ENCODE results near the gene FBXO9. TPM values are rescaled to one million over a fixed set of nuclear protein-coding genes. Genes with fewer than 3 reads are reported as not detected.

Gene FBXO9
- 54.9 TPM for total RNA-seq
- long read RNA-seq, transcript FBXO9-202 (13 exons, 3,418 nt): major isoform, 52 of 71 reads
- long read RNA-seq, partial matches to known transcripts: 9 of 71 reads
- long read RNA-seq, other reads (novel, unspliced or antisense): 10 of 71 reads

DNA sequence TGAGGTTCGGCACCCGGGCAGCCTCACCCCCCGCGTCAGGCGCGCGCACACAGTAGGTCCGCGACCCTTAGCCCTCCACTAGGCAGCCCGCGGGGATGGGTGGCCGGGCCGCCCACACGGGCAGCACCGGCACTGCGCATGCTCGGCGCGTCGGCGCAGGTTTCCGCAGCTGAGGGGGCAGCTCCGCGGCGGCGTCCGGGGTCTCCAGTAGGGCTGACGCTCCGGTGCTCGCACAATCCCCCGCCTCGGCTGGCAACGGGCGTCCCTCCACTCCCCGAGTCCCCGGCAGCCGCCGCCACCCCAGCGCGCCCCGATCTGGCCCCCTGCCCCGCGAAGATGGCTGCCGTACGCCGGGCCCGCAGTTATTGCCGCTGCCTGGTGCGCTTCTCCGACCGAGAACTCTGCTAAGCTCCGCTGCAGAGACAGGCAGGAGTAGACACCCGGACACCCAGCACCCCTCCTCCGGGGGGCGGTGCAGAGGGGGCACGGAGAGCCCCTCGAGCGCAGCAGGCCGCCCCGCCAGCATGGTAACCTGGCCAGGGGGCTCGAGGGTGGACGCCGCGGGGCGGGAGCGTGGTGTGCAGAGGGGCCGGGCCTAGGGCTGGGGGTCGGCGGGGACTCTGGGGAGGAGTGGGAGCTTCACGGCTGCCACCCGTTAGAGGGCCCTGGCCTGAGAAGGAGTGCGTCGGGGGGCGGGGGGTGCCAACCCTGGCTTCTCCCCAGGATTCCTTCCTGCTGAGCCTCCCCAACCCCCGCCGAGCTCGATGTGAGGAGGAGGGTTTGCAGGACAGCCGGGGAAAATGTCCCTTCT is at the start of gene FBXO9:
FBXO9 (plus strand) TSS at position 139 of the 811 bp plus-strand sequence; CDS start at position 525, 386 bp downstream.
- peak; percentile 88 for DNase-seq
- intact Hi-C loops (cut with micrococcal nuclease): no loop called here
- ATAC-seq: peak; percentile 82

DNA sequence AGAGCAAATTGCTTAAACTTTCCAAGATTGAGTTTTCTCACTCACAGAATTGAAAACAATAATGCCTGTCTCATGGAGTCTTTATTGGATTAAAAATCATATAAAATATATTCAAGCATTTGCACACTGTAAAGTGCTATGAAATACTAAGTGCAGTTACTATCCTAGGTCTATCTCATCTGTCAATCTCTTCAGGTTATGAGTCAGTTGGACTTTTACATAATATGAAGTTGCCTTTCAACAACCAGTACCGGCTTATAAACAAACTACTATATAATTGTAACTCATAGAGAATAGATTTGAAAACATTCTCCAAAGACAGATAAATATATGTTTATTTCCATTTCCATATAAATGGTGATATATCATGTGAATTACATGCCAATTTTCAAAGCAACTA is 49.7 kb upstream of the FBXO9 start:
- intact Hi-C loops (cut with micrococcal nuclease): no loop called here
- no peak for DNase-seq
- ATAC-seq: no peak

DNA sequence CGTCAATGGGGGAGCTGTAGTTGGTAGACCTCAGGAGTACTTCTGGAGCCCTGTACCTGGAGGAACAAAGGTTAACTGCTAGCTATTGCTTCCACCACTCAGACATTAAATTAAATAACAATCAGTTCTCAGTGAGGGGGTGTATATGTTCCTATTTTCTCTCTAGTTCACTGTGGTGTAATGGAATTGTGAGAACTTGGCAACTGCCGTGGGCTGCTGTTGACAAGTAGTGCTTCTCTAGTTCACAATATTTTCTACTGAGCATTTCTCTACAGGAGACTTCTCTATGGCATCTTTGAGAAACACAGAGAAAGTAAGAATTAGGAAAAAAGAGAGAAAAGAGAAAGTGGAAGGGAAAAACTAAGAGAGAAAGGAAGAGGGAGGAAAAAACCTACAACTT is 46.8 kb upstream of the FBXO9 start:
- DNase-seq (no peak), ATAC-seq (no peak)
- intact Hi-C loops (cut with micrococcal nuclease): no loop called here

DNA sequence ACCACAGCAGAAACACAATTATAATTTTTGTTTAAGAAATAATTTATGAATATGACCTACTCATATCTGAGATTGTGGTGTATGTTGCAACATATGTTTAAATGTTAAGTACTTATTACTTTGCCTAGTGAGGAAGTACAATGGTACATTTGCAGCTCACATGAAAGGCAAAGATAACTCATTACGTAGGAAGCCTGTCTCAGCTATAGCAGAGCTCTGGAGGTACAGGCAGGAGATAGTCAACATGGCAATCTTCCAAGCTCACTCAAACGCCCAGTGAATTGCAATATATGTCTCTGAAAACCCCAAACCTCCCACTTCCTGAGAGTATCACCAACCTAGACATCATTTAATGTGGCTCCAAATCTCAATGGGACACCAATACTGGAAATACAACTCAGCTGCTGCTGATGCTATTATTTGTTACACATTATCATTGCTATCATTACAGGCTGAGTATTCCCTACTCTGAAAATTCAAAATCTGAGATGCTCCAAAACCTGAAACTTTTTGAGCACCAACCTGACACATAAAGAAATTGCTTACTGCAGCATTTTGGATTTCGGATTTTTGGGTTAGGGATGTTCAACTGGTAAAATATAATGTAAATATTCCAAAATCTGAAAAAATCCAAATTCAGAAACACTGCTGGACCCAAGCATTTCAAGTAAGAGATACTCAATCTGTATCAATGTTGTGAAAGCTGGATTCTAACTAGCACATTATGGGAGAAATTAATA is 45.0 kb upstream of the FBXO9 start:
- DNase-seq (no peak), ATAC-seq (no peak)
- intact Hi-C loops (cut with micrococcal nuclease): no loop called here

DNA sequence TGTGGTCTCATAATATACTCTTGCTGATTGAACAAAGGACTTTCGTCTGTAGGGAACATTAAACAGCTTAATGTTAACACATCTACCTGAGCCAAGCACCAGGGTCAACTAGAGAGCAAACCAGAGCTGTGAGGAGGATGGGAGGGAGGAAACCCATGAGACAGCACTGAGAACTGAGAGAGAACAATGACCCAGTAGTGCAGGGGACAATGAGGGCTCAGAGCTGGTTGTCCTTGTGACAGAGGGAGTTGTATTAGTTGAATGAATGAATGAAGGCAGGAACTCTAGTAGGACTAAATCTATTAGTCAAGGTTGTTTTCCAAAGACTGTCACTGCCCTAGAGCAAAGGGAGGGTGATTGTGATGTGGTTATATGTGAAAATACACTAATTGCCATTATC is 41.9 kb upstream of the FBXO9 start:
- intact Hi-C loops (cut with micrococcal nuclease): no loop called here
- ATAC-seq: no peak
- DNase-seq: no peak

DNA sequence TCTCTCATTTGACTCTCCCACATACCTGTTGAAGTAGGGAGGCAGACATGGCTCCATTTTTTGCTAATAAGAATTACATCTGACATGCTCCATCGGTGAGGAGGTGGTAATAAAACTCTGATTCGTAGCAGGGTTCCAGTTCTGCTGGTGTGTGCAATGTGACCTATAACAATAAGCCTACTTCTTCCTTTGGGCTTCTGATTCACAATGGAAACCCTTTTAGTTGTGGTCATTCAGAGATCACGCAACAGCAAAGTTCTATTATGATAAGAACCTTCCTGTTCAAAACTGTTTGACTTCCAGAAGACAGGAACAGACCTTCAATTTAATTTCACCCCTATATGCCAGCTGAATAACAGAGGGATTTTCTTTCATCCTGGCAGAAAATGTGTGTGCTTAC is 38.7 kb upstream of the FBXO9 start:
- DNase-seq: no peak
- intact Hi-C loops (cut with micrococcal nuclease): no loop called here
- ATAC-seq: no peak

DNA sequence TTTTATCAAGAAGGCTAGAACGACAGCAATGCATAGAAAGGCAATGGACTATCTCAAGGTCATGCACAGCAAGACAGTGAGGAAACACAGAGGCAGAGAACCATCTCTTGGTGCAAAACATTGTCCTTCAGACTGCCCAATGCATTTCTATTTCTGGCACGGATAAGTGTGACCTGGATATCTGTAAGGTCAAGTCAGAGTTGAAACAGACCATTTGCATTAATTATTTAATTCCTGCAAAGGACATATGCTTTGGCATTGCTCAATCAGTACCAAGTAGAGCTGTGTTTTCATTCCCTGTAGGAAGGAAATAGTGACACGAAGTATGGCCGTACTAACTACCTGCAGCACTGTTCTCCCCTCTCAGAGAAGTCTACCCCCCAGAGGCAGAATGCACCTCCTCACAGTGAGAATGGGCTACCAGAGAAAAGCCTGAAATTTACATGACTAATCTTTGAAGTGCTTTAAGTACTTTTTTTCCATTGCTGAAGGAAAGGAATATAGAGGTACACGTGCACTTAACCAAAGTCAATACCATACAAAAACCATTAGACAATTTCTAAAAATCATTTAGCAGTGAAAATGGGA is 38.0 kb upstream of the FBXO9 start:
- intact Hi-C loops (cut with micrococcal nuclease): no loop called here
- ATAC-seq (peak; percentile 28), DNase-seq (no peak)

DNA sequence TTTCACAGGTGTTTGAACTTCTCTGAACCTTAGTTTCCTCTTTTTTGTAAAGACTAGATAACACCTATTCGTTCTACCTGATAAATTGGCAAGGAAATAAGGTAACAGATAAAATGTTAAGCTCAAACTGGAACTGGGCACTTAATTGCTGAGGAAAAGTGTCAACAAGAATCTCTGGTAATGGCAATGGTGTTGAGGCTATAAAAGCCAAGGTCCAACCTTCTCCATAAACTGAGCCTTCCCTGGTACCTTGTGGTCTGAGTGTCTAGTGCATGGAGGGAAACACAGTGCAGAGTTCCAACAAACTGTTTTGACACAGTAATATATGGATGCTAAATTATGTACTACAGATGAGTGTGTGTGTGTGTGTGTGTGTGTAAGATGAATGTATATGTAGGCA is 36.7 kb upstream of the FBXO9 start:
- intact Hi-C loops (cut with micrococcal nuclease): no loop called here
- DNase-seq (no peak), ATAC-seq (no peak)

DNA sequence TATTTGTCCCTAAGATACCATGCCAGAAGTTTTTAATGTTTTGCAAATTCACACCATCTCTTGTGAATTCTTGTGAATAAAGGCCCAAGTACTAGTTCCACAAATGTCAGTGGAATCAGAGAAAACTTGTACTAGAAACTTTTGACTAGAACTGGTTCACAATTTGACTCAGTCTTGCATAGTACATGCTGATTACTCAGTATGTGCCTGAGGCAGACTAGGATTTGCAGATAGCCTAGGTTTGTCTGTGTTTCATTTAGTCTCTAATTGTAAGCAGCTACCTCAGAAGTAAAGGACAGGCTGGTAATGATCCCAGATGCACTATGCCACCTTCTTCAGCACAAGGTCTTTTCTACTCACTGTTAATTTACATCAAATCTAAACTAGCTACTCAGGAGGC is 35.9 kb upstream of the FBXO9 start:
- intact Hi-C loops (cut with micrococcal nuclease): no loop called here
- ATAC-seq: no peak
- no peak for DNase-seq

DNA sequence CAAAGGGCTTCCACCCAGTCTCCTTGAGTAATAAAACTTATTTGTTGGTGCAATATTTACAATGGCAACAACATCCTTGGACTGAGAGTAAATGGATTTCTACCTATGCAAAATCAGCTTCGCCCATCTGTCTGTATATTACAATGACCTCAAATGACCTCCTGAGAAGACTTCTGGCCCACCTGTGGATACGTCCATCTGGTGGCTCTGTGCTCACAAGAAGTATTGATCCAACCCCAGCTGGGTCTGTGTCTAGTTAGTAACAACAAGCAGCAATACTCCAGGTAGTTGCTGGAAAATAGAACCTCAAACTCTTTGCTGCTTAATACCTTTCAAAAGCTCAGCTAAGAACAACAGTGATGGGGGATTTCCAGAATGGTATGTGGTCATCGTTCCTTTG is 35.4 kb upstream of the FBXO9 start:
- ATAC-seq (no peak), DNase-seq (no peak)
- intact Hi-C loops (cut with micrococcal nuclease): no loop called here

DNA sequence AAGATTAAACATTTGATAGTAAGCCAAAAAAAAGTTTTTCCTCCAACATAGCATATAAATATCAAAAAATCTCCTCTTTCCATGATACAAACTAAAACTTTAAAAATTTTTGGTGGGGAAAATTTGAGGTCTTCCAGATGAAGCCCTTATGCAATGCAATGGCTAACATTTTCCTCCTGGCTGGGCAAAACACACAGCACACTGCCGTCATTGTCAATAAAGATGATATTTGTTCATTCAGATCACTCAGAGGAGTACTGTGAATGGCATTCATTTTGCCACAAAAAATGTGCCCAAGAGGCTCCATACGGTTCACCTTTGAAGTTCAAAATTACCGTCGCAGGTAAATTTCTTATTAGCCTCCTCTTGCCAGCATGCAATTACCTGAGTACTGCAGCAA is 33.9 kb upstream of the FBXO9 start:
- DNase-seq (no peak), ATAC-seq (no peak)
- intact Hi-C loops (cut with micrococcal nuclease): no loop called here

DNA sequence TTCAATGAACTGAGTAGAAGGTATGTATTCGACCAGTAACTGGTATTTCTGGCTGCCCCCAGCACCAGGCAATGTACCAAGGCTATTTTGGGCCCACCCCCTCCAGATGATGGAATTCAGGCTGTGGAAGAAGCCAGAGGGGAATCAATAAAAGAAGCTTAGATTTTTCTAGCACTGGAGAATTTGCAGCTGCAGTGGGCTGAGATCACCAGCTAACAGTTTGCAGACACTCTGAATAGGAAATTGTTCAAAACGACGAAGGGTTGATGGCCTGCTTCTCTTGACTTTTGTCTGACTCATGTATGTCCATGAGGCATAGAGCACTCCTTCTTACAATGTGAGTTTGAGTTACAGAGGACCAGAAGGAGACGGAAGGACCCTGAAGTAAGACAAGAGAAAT is 32.4 kb upstream of the FBXO9 start:
- DNase-seq (no peak), ATAC-seq (peak; percentile 49)
- intact Hi-C loops (cut with micrococcal nuclease): no loop called here

DNA sequence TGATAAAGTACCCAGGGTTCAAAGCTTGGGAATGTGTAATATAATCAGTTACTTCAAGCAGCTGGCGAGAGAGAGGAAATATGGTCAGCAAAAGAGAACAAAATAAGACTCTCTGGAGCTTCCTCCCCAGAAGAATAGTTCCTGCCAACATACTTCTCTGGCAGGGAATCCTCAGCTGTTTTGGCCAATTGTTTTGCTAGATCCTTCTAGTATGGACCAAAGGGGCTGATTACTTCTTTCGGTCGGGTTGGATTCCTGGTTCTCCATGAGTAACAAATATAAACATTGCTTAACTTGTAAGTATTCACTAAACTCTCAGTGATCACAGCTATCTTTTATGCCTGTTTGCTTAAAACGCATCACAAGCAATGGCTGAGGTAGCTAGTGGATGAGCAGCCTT is 31.4 kb upstream of the FBXO9 start:
- ATAC-seq: peak; percentile 64
- no peak for DNase-seq
- intact Hi-C loops (cut with micrococcal nuclease): no loop called here

DNA sequence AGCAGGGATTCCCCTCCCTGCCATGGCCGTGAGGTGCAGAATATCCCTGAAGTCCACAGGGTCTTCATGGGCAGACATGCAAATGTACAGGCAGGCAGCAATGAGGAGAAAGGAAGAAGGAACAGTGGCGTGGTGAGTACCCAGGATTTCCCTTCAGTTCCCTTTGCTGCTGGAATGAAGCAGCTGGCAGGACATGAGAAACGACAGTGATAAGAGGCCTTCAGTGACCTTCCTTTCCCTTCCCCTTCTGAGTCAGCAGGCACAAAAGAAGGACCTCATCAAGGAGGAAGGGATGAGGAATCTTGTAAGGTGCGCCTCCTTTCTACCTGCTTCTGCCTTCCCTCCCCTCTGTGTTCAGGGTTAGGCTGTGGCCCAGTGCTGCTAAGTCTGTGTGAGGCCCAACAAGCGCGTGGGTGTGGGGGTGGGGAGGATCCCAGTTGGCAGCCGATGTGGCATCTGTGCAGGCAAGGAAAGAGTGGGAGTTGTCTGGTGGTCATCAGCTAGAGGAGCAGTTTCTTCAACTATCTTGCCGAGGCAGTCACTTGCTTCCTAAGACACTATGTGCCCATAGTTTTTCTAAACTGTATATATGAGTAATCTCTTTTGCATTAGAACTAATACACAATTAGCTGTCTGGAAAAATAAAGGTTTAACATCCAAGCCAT is 29.5 kb upstream of the FBXO9 start:
- peak; percentile 69 for ATAC-seq
- intact Hi-C loops (cut with micrococcal nuclease): no loop called here
- no peak for DNase-seq

DNA sequence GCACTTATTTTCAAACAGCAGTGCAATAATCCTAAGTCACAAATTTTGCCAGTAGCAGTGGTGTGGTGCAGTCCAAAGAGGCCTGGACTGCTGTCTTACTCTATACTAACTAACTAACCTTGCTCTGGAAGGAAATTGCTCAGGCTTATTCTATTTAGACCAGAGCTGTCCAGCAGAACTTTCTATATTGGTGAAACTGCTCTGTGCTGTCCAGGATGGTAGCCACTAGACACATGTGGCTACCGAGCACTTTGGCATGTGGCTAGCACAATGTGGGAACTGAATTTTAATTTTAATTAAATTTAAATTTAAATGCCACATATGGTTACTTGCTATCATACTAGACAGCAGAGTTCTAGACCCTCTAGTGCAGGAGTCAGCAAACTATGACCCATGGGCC is 27.1 kb upstream of the FBXO9 start:
- no peak for ATAC-seq
- intact Hi-C loops (cut with micrococcal nuclease): no loop called here
- DNase-seq: no peak

DNA sequence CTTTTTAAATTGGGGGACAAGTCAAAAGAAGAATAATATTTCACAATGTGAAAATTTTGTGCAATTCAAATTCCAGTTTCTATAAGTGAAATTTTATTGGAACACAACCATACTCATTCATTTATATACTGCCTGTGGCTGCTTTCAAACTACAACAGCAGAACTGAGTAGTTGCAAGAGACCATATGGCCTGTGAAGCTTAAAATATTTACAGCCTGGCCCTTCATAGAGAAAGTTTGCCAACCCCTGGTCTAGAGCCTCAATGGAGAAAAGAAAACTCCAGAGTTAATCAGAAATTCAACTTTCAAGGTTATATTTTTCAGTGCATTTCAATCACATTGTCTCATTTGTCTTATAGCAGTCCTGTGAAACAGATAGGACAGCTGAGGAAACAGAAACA is 26.6 kb upstream of the FBXO9 start:
- intact Hi-C loops (cut with micrococcal nuclease): no loop called here
- DNase-seq (no peak), ATAC-seq (no peak)

DNA sequence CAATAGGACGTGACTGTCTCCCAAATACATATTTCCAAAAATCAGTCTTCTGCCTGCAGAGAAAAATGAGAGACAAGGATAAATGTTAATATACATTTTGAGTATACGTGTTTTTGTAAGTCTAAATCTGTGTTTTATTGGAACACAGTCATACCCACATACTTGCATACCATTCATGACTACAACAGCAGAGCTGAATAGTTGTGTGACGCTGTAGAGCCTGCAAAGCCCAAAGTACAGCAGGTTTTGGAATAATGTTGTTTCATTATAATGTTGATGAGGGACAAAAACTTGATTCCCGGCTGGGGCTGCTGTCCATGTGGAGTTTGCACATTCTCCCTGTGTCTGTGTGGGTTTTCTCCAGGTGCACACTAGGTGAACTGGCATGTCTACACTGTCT is 23.8 kb upstream of the FBXO9 start:
- ATAC-seq (peak; percentile 10), DNase-seq (no peak)
- intact Hi-C loops (cut with micrococcal nuclease): no loop called here

DNA sequence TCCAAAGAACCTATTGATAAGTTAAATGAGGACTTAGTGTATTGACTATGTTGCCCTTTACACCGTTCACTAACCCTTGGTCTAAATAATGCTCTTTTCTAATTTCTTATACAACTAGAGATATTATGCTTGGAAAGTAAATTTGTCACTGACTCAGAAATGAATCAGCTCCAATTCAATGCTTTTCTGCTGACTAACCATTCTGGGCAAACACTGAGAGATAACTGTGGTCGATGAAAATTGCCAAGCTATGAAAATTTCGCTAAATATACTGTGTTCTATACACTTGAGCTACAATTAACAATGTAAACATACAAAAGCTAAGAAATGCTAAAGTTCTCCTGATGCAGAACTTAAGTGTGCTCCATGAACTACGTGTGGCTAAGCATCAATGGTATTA is 23.1 kb upstream of the FBXO9 start:
- ATAC-seq: no peak

DNA sequence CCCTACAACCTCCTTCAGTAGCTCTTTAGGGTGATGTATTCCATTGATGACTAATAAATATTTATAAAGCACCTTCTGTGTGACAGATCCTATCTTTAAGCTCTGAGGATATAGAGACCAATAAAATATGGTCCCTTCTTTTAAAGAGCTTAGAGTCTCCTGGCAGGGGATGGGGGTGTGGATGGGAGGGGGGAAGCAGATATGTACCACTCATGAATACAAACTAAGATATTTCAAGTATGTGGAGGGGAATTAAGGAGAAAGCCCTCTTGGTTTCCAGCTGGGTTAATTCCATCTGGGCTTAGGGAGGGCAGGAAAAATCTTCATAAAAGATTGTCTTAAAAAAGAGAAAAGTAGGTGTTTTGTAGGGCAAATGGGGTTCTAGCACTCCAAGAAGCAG is 21.6 kb upstream of the FBXO9 start:
- intact Hi-C loops (cut with micrococcal nuclease): no loop called here
- peak; percentile 32 for ATAC-seq

More for the DNA sequence above, 23.1 kb upstream of the FBXO9 start:
- no peak for DNase-seq
- intact Hi-C loops (cut with micrococcal nuclease): no loop called here

DNA sequence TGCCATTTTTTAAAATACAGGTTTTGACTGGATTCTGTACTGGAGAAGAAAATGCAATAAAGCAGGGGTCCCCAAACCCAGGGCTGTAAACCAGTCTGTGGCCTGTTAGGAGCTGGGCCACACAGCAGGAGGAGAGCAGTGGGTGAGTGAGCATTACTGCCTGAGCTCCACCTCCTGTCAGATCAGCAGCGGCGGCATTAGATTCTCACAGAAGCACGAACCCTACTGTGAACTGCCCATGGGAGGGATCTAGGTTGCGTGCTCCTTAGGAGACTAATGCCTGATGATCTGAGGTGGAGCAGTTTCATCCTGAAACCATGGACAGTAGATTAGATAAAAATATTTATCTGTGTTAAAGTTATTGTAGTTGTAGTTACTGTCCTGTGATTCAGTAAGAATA is 21.1 kb upstream of the FBXO9 start:
- intact Hi-C loops (cut with micrococcal nuclease): no loop called here
- peak; percentile 77 for ATAC-seq
- peak; percentile 45 for DNase-seq

More for the DNA sequence above, 21.6 kb upstream of the FBXO9 start:
- DNase-seq: no peak

Data from left ventricle myocardium superior (tissue), 1 donor.